GM23338 (cell line): ENCODE measurements around the gene MATCAP1. TPM values are rescaled to one million over a fixed set of nuclear protein-coding genes. Genes with fewer than 3 reads are reported as not detected.

Experiments used
- ATAC-seq: fragments of 200-7000 bp; cut with Tn5 transposase; 3 replicates; pipeline ENCODE4 v1.9.1; 2020
- DNase-seq: peaks from one replicate; pipeline ENCODE4 v3.0.0-alpha.2; 2015; ENCODE audit warnings: low spot score
- H2AFZ ChIP-seq: fragments of 200-600 bp; sonication (generic); 2 replicates; pipeline ENCODE4 v1.8.0; 2016; ENCODE audit warnings: antibody characterized with exemption, mild to moderate bottlenecking, moderate library complexity
- H3F3A ChIP-seq: fragments of 200-600 bp; sonication (generic); replicated peaks from 2 replicates; pipeline ENCODE4 v1.8.0; 2017; ENCODE audit warnings: antibody characterized with exemption, mixed run types, low read depth
- H3K27ac ChIP-seq: fragments of 200-600 bp; sonication (generic); 2 replicates; pipeline ENCODE4 v1.6.1; 2016; ENCODE audit warnings: low read depth
- H3K27me3 ChIP-seq: fragments of 200-600 bp; sonication (generic); 2 replicates; pipeline ENCODE4 v1.8.0; 2016; ENCODE audit warnings: mild to moderate bottlenecking, mixed run types, moderate library complexity; ENCODE audit not compliant: insufficient read depth
- H3K36me3 ChIP-seq: fragments of 200-600 bp; sonication (generic); 2 replicates; pipeline ENCODE4 v1.8.0; 2016; ENCODE audit warnings: mild to moderate bottlenecking; ENCODE audit not compliant: insufficient read depth
- H3K4me1 ChIP-seq: fragments of 200-600 bp; sonication (generic); 2 replicates; pipeline ENCODE4 v1.8.0; 2016; ENCODE audit warnings: mild to moderate bottlenecking, moderate library complexity; ENCODE audit not compliant: insufficient read depth
- H3K4me2 ChIP-seq: fragments of 200-600 bp; sonication (generic); 2 replicates; pipeline ENCODE4 v1.7.1; 2017; ENCODE audit warnings: mixed run types
- H3K4me3 ChIP-seq: fragments of 200-600 bp; sonication (generic); 2 replicates; pipeline ENCODE4 v1.6.1; 2016; ENCODE audit warnings: mixed run types
- H3K79me2 ChIP-seq: fragments of 200-600 bp; sonication (generic); replicated peaks from 2 replicates; pipeline ENCODE4 v1.8.0; 2017; ENCODE audit warnings: mild to moderate bottlenecking; ENCODE audit not compliant: insufficient read depth
- H3K9me2 ChIP-seq: fragments of 200-600 bp; sonication (generic); 2 replicates; pipeline ENCODE4 v1.8.0; 2017; ENCODE audit not compliant: insufficient read depth
- H4K20me1 ChIP-seq: fragments of 200-600 bp; sonication (generic); replicated peaks from 2 replicates; pipeline ENCODE4 v1.8.0; 2017; ENCODE audit warnings: mild to moderate bottlenecking; ENCODE audit not compliant: insufficient read depth
- H3K27ac Mint-ChIP-seq: 2 replicates; pipeline ENCODE4 v1.8.0; 2020; ENCODE audit warnings: inconsistent platforms, mild to moderate bottlenecking, moderate library complexity, mixed read lengths
- H3K27me3 Mint-ChIP-seq: 3 replicates; pipeline ENCODE4 v1.8.0; 2022; ENCODE audit warnings: low read depth, mild to moderate bottlenecking, moderate library complexity, mixed read lengths, inconsistent platforms; ENCODE audit not compliant: insufficient read depth, poor library complexity
- H3K36me3 Mint-ChIP-seq: 3 replicates; pipeline ENCODE4 v1.8.0; 2021; ENCODE audit warnings: low read depth, mild to moderate bottlenecking, inconsistent platforms, moderate library complexity, mixed read lengths
- H3K4me1 Mint-ChIP-seq: 3 replicates; pipeline ENCODE4 v1.8.0; 2020; ENCODE audit warnings: mild to moderate bottlenecking, inconsistent platforms, mixed read lengths
- H3K4me3 Mint-ChIP-seq: 3 replicates; pipeline ENCODE4 v1.8.0; 2021; ENCODE audit warnings: moderate library complexity, mild to moderate bottlenecking, inconsistent platforms, mixed read lengths
- H3K9me3 Mint-ChIP-seq: 3 replicates; pipeline ENCODE4 v1.8.0; 2020; ENCODE audit warnings: moderate library complexity, mild to moderate bottlenecking, inconsistent platforms, mixed read lengths
- CREB1 ChIP-seq: fragments of 250-450 bp; sonication (Bioruptor Pico); IDR thresholded peaks from 2 replicates; pipeline ENCODE4 v1.5.0; 2020; ENCODE audit warnings: low read depth, mild to moderate bottlenecking, moderate library complexity
- EZH2 ChIP-seq: fragments of 200-600 bp; sonication (generic); IDR thresholded peaks from one replicate; pipeline ENCODE4 v1.8.0; 2017; ENCODE audit warnings: antibody characterized with exemption, mild to moderate bottlenecking, low read depth; ENCODE audit not compliant: unreplicated experiment
- EZH2phosphoT487 ChIP-seq: fragments of 200-600 bp; sonication (generic); IDR thresholded peaks from one replicate; pipeline ENCODE4 v1.8.1; 2018; ENCODE audit warnings: antibody characterized with exemption; ENCODE audit not compliant: unreplicated experiment
- JUNB ChIP-seq: IDR thresholded peaks from one replicate; pipeline ENCODE4 v1.6.1; 2016; ENCODE audit warnings: antibody characterized with exemption; ENCODE audit not compliant: unreplicated experiment
- NANOG ChIP-seq: IDR thresholded peaks from 2 replicates; pipeline ENCODE4 v1.6.1; 2016; ENCODE audit warnings: antibody characterized with exemption, borderline replicate concordance
- POLR2AphosphoS5 ChIP-seq: IDR thresholded peaks from 2 replicates; pipeline ENCODE4 v1.6.1; 2016; ENCODE audit warnings: antibody characterized with exemption, low read depth
- STAT1 ChIP-seq: IDR thresholded peaks from one replicate; pipeline ENCODE4 v1.6.1; 2016; ENCODE audit warnings: antibody characterized with exemption; ENCODE audit not compliant: unreplicated experiment
- ZNF114 ChIP-seq: fragments of 250-450 bp; sonication (Bioruptor Pico); IDR thresholded peaks from 2 replicates; pipeline ENCODE4 v1.5.0; 2020; ENCODE audit warnings: mild to moderate bottlenecking, moderate library complexity
- ZNF331 ChIP-seq: fragments of 250-450 bp; sonication (Bioruptor Pico); IDR thresholded peaks from 2 replicates; pipeline ENCODE4 v1.5.0; 2020; ENCODE audit warnings: low read depth, mild to moderate bottlenecking, moderate library complexity
- polyA plus RNA-seq: library from polyadenylated mRNA; unstranded; fragments of >200 nt; fragmentation: Nextera tagmentation; extraction: Ambion mirVana; gene quantifications from 2 replicates; pipeline ENCODE4 v1.2.1, GENCODE V29; 2016
- total RNA-seq: library from RNA; depleted of rRNA; stranded (reverse); fragments of >200 nt; shearing (Covaris generic); gene quantifications from 2 replicates; pipeline ENCODE4 v1.2.3, GENCODE V29; 2014
- TF ChIP-seq, protein P1 (sequence below): IDR thresholded peaks from 2 replicates; pipeline ENCODE4 v1.6.1; 2016; ENCODE audit warnings: antibody characterized with exemption
- TF ChIP-seq, protein P2 (sequence below), 2 experiments: fragments of 200-600 bp in 1 of 2; sonication (generic) in 1 of 2; conservative IDR thresholded peaks; 2 replicates each; pipeline versions ENCODE4 v1.5.1 to v1.6.1; 2016 to 2017; ENCODE audit warnings: antibody characterized with exemption in 2 of 2, low read depth in 2 of 2, mild to moderate bottlenecking in 2 of 2, moderate library complexity in 1 of 2
- TF ChIP-seq, protein P3 (sequence below): fragments of 250-450 bp; sonication (Bioruptor Pico); IDR thresholded peaks from 2 replicates; pipeline ENCODE4 v1.5.0; 2020; ENCODE audit warnings: mild to moderate bottlenecking, moderate library complexity
- TF ChIP-seq, protein P4 (sequence below): IDR thresholded peaks from one replicate; pipeline ENCODE4 v1.6.1; 2018; ENCODE audit warnings: antibody characterized with exemption; ENCODE audit not compliant: unreplicated experiment

Gene MATCAP1
- total and polyA plus RNA-seq, 2 experiments from 2014 or later, result 9.5 to 22.7 TPM

DNA sequence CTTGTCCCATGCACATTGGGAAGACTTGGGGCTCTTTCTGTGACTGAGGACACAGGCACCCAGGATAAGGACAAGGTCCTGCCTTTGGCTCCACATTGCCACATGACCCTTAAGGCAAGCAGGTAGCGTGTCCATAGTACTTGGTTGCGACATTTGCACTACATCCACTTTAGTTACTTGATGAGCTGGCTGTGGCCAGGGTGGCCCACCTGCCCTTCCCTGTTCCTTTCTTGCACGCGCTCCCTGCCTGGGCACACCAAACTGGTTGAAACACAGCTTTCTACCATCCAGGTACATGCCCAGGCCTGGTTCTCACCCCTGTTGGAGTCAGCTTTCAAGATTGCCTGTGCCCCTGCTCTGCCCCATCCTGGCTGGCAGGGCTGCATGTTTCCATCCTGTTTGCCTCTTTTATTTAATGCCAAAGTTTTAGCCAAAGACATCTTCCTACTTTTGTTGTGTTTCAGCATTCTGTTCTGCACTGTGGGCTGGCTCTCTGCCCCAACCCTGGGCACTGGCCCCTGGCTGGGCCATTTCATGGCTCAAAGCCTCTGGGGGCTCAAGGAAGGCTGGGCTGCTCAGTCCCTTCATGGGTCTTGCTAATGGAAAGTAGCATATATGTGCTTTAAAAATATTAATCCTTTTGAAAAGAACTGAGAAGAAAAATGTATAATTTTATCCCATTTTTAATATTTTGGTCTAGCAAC lies 36.2 kb downstream of the MATCAP1 start:
- Histone ChIP-seq H3K36me3 (no peaks in the 10 kb centered on the region), H3K27ac (no peak overlapping the region)

More for the DNA sequence above, 36.2 kb downstream of the MATCAP1 start:
- Mint-ChIP-seq H3K4me3 (no peak overlapping the region), H3K36me3 (peaks cover 34% of the 10 kb centered on the region), H3K9me3 (no peaks in the 10 kb centered on the region), H3K27ac (no peak overlapping the region), H3K4me1 (peaks cover 10% of the 10 kb centered on the region; the same call in 2 of the 3 replicates), H3K27me3 (peaks cover 26% of the 10 kb centered on the region)
- H3K27me3 ChIP-seq, result peaks cover 46% of the 10 kb centered on the region
- 0 out of 2 replicates have a peak, but pooled peaks cover 7% of the 10 kb centered on the region for H3F3A ChIP-seq
- no peaks in the 10 kb centered on the region for H3K79me2 ChIP-seq
- H3K4me2 ChIP-seq, result no peak overlapping the region
- H4K20me1 ChIP-seq, result no peaks in the 10 kb centered on the region; the same call in 1 of the 2 replicates
- no peak overlapping the region for H2AFZ ChIP-seq
- ATAC-seq, result no peak
- H3K9me2 ChIP-seq, result no peaks in the 10 kb centered on the region
- TF ChIP-seq, protein P1, sequence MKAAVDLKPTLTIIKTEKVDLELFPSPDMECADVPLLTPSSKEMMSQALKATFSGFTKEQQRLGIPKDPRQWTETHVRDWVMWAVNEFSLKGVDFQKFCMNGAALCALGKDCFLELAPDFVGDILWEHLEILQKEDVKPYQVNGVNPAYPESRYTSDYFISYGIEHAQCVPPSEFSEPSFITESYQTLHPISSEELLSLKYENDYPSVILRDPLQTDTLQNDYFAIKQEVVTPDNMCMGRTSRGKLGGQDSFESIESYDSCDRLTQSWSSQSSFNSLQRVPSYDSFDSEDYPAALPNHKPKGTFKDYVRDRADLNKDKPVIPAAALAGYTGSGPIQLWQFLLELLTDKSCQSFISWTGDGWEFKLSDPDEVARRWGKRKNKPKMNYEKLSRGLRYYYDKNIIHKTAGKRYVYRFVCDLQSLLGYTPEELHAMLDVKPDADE, result no peak
- TF ChIP-seq JUNB (no peak), NANOG (no peak), ZNF331 (CRISPR knock-in tag) (no peak), POLR2AphosphoS5 (no peak), EZH2 (no peak), CREB1 (CRISPR knock-in tag) (no peak), ZNF114 (CRISPR knock-in tag) (no peak), STAT1 (no peak), EZH2phosphoT487 (no peak)
- TF ChIP-seq, protein P2, sequence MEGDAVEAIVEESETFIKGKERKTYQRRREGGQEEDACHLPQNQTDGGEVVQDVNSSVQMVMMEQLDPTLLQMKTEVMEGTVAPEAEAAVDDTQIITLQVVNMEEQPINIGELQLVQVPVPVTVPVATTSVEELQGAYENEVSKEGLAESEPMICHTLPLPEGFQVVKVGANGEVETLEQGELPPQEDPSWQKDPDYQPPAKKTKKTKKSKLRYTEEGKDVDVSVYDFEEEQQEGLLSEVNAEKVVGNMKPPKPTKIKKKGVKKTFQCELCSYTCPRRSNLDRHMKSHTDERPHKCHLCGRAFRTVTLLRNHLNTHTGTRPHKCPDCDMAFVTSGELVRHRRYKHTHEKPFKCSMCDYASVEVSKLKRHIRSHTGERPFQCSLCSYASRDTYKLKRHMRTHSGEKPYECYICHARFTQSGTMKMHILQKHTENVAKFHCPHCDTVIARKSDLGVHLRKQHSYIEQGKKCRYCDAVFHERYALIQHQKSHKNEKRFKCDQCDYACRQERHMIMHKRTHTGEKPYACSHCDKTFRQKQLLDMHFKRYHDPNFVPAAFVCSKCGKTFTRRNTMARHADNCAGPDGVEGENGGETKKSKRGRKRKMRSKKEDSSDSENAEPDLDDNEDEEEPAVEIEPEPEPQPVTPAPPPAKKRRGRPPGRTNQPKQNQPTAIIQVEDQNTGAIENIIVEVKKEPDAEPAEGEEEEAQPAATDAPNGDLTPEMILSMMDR (conservative IDR thresholded peaks at IDR 0.05; ENCODE audit: low read depth in 2 of 2), result no peak
- TF ChIP-seq, protein P3, sequence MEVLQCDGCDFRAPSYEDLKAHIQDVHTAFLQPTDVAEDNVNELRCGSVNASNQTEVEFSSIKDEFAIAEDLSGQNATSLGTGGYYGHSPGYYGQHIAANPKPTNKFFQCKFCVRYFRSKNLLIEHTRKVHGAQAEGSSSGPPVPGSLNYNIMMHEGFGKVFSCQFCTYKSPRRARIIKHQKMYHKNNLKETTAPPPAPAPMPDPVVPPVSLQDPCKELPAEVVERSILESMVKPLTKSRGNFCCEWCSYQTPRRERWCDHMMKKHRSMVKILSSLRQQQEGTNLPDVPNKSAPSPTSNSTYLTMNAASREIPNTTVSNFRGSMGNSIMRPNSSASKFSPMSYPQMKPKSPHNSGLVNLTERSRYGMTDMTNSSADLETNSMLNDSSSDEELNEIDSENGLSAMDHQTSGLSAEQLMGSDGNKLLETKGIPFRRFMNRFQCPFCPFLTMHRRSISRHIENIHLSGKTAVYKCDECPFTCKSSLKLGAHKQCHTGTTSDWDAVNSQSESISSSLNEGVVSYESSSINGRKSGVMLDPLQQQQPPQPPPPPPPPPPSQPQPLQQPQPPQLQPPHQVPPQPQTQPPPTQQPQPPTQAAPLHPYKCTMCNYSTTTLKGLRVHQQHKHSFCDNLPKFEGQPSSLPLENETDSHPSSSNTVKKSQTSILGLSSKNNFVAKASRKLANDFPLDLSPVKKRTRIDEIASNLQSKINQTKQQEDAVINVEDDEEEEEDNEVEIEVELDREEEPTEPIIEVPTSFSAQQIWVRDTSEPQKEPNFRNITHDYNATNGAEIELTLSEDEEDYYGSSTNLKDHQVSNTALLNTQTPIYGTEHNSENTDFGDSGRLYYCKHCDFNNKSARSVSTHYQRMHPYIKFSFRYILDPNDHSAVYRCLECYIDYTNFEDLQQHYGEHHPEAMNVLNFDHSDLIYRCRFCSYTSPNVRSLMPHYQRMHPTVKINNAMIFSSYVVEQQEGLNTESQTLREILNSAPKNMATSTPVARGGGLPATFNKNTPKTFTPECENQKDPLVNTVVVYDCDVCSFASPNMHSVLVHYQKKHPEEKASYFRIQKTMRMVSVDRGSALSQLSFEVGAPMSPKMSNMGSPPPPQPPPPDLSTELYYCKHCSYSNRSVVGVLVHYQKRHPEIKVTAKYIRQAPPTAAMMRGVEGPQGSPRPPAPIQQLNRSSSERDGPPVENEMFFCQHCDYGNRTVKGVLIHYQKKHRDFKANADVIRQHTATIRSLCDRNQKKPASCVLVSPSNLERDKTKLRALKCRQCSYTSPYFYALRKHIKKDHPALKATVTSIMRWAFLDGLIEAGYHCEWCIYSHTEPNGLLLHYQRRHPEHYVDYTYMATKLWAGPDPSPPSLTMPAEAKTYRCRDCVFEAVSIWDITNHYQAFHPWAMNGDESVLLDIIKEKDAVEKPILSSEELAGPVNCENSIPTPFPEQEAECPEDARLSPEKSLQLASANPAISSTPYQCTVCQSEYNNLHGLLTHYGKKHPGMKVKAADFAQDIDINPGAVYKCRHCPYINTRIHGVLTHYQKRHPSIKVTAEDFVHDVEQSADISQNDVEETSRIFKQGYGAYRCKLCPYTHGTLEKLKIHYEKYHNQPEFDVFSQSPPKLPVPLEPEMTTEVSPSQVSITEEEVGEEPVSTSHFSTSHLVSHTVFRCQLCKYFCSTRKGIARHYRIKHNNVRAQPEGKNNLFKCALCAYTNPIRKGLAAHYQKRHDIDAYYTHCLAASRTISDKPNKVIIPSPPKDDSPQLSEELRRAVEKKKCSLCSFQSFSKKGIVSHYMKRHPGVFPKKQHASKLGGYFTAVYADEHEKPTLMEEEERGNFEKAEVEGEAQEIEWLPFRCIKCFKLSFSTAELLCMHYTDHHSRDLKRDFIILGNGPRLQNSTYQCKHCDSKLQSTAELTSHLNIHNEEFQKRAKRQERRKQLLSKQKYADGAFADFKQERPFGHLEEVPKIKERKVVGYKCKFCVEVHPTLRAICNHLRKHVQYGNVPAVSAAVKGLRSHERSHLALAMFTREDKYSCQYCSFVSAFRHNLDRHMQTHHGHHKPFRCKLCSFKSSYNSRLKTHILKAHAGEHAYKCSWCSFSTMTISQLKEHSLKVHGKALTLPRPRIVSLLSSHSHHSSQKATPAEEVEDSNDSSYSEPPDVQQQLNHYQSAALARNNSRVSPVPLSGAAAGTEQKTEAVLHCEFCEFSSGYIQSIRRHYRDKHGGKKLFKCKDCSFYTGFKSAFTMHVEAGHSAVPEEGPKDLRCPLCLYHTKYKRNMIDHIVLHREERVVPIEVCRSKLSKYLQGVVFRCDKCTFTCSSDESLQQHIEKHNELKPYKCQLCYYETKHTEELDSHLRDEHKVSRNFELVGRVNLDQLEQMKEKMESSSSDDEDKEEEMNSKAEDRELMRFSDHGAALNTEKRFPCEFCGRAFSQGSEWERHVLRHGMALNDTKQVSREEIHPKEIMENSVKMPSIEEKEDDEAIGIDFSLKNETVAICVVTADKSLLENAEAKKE (CRISPR knock-in tag), result no peak
- TF ChIP-seq, protein P4, sequence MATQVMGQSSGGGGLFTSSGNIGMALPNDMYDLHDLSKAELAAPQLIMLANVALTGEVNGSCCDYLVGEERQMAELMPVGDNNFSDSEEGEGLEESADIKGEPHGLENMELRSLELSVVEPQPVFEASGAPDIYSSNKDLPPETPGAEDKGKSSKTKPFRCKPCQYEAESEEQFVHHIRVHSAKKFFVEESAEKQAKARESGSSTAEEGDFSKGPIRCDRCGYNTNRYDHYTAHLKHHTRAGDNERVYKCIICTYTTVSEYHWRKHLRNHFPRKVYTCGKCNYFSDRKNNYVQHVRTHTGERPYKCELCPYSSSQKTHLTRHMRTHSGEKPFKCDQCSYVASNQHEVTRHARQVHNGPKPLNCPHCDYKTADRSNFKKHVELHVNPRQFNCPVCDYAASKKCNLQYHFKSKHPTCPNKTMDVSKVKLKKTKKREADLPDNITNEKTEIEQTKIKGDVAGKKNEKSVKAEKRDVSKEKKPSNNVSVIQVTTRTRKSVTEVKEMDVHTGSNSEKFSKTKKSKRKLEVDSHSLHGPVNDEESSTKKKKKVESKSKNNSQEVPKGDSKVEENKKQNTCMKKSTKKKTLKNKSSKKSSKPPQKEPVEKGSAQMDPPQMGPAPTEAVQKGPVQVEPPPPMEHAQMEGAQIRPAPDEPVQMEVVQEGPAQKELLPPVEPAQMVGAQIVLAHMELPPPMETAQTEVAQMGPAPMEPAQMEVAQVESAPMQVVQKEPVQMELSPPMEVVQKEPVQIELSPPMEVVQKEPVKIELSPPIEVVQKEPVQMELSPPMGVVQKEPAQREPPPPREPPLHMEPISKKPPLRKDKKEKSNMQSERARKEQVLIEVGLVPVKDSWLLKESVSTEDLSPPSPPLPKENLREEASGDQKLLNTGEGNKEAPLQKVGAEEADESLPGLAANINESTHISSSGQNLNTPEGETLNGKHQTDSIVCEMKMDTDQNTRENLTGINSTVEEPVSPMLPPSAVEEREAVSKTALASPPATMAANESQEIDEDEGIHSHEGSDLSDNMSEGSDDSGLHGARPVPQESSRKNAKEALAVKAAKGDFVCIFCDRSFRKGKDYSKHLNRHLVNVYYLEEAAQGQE, result no peak
- H3K4me3 ChIP-seq, result no peak overlapping the region
- no peak for DNase-seq
- peaks cover 6% of the 10 kb centered on the region; the same call in 1 of the 2 replicates for H3K4me1 ChIP-seq
